NCI-H524 treated with DMSO at 0.1 percent for 48 hours (cell line): ENCODE results near the gene ZC3H18.
A peak's percentile ranks its signal among the peaks of the same experiment; 100 is the strongest.
"Not testable (repeated sequence)": the region's sequence is repeated elsewhere in the genome, so short reads cannot be mapped to it uniquely, and the experiment has no call there.

Experiments
- DNase-seq: peaks from one replicate; lab custom pipeline; 2025; lab: John Stamatoyannopoulos, UW

The ZC3H18 gene

DNA sequence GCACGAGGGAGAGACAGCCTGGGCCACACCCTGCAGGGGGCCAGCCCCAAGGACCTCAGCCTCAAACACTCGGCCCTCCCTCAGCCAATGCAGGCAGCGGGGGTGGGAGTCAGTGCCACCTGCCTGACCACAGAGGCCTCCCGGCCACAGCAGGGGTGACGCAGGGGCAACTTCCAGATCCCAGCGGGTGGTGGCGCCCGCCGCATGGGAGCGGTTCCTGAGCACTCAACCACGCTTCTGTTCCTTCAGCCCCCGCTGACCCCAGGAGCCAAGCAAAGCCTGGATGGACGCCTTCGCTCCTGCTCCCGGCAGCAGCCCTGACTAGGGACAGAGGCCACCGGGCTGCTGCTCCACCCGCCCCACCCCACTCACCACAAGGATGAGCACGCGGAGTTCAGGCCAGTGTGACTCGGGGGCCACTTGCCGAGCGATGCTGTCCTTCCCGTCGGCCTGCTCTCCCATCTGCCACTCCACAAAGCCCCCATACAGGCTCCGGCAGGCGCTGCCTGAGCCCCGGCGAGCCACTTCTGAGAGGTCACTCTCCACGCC lies 85.6 kb downstream of the ZC3H18 start:
- no peak for DNase-seq

DNA sequence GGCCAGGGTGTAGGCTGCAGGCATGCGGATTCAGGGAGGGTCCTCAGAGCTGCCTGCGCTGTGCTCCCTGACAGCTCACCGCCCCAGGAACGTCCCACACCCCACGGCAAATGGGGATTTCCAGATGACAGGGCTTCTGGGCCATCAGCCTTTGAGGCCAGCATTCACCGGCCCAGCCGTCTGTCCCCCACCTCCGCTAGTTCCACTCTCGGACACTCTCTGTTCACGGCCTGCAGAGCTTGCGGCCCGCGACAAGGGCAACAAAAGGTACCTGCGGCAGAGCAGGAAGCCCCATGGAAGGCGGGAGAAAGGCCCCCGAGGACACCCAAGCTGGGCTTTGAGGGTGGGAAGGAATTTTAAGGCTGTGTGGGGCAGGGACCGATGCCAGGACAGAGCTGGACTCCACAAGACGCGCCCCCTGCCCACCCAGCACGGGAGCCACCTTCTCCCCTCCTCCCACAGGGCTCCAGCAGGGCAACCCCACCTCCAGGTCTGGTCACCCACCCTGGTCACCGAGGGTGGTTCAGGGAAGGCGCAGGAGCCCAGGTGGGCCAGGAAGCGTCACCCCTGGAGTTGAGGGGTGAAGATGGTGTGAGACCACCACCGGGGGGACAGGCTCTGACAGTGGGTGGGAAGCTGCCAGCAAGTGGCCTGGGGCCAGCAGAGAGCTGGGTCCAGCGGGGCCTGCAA lies 86.2 kb downstream of the ZC3H18 start:
- no peak for DNase-seq

DNA sequence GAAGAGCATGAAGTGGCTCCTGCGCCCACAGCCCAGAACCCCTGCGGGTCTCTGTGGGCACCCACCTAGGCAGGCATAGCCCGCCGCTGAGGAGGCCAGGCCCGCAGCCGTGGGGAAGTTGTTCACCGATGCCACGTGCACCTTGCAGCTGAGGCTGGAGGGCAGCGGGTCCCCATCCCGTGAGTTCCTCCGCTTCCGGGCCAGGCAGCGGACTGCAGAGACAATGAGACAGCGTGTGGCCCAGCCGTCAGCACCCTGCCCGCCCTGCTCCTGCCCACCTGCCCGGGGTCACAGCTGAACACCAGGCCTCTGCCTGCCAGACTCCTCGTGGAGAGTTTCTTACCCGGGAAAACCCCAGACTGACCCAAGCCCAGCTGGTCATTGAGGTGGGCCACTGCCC lies 87.2 kb downstream of the ZC3H18 start:
- no peak for DNase-seq

- DNase-seq = no peak
Measured at GRCh38 chr16:88658714-88659113, 88.5 kb downstream of the ZC3H18 start.

- DNase-seq = no peak
Measured at GRCh38 chr16:88659160-88659559, 89.0 kb downstream of the ZC3H18 start.

GRCh38 chr16:88661468-88661867 lies 91.3 kb downstream of the ZC3H18 start:
- DNase-seq = no peak

DNA sequence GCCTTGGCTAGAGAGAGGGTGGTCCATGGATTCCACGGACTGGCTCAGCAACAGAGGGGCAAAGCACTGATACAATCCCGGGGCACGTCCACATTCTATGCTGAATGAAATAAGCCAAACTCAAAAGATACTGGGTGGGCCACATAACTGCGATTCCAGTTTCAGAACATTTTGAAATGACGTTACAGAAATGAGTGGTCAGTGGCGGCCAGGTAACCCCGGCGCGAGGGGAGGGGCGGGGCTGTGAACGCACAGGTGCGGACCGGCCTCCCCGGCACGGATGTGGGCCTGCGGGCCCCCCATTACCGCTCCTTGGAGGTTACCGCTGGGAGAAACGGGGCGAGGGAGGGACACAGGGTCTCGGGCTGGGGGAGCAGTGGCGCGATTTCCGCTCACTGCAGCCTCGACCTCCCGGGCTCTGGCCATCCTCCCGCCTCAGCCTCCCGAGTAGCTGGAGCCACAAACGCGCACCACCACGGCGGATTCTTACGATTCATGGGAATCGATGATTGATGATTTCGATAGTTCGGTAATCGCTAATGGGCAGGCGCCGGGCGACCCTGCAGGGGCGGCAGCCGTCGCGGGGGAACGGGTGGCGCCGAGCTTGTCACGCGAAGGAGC lies 92.1 kb downstream of the ZC3H18 start:
- no peak for DNase-seq

GRCh38 chr16:88662843-88663606 lies 92.8 kb downstream of the ZC3H18 start, which contains the start of gene MVD:
Gene MVD, minus strand, starts transcription at chr16:88663091. Its CDS starts 11 bp downstream, at chr16:88663080.
- DNase-seq = peak; percentile 80

DNA sequence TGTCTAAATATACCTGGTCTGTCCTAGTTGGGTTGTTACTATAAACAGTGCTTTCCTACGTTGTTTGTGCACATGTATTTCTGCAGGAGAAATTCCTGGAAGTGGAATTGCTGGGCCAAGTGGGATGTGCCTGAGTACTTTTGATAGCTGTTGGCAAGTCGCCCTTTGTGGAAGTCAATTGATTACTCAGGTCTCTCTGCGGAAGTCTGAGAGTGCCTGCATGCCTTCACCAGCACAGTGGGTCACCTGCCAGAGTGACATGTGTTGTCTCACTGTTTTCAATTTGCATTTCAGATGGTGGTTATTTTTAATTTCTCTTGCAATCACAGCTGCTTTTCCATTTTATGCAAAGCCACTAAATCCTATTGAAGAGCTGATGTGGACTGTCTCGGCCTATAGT lies 94.9 kb downstream of the ZC3H18 start:
- DNase-seq = no peak

DNA sequence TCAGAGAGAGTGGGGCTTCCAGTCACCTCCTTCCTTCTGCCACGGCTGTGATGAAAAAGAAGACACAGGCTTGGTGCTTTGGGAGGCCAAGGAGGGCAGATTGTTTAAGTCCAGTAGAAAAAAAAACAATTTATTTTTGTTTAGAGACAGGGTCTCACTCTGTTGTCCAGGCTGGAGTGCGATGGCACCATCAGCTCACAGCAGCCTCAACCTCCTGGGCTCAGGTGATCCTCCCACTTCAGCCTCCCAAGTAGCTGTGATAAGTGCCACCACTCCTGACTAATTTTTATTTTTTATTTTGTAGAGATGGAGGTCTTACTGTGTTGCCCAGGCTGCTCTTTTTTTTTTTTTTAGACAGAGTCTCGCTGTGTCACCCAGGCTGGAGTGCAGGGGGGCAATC lies 95.4 kb downstream of the ZC3H18 start:
- no peak for DNase-seq

- no peak for DNase-seq
Measured at GRCh38 chr16:88667461-88667860, 97.3 kb downstream of the ZC3H18 start.

- DNase-seq = not testable (repeated sequence)
Measured at GRCh38 chr16:88669493-88669892, 99.3 kb downstream of the ZC3H18 start.

GRCh38 chr16:88669980-88670379 lies 99.8 kb downstream of the ZC3H18 start:
- no peak for DNase-seq

DNA sequence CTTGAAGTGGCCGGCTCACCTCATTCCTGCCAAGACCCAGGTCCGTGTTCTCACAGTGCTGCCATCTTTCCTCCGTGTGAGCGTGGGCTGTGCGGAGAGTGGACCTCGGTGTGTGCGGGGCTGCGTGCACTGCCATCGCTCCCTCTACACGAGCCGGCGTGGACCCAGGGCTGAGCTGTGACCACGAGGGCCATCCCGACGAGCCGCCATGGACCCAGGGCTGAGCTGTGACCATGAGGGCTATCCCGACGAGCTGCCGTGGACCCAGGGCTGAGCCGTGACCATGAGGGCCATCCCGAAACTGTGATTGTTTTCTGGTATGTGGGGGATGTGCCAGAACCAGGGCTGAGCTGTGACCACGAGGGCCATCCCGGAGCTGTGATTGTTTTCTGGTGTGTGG lies 101.6 kb downstream of the ZC3H18 start:
- DNase-seq = no peak

DNA sequence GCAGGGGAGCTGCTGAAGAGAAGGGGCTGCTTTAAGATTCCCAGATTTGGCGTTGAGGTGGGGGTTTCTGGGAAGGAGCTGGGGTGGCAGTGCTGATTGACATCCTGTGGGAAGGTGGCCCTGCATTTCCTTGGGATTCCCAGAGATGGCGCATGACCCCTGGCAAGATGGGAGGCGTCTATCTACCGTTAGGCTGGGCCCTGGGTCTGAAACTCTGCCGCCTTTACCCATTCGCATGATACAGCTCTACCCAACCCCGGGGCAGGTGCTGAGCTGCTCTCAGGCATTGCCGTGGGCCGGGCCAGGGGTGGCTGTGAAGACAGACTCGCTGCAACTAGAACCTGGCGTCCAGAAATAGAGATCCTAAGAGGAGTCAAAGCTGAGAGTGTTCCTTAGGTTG lies 102.6 kb downstream of the ZC3H18 start:
- DNase-seq = no peak

DNA sequence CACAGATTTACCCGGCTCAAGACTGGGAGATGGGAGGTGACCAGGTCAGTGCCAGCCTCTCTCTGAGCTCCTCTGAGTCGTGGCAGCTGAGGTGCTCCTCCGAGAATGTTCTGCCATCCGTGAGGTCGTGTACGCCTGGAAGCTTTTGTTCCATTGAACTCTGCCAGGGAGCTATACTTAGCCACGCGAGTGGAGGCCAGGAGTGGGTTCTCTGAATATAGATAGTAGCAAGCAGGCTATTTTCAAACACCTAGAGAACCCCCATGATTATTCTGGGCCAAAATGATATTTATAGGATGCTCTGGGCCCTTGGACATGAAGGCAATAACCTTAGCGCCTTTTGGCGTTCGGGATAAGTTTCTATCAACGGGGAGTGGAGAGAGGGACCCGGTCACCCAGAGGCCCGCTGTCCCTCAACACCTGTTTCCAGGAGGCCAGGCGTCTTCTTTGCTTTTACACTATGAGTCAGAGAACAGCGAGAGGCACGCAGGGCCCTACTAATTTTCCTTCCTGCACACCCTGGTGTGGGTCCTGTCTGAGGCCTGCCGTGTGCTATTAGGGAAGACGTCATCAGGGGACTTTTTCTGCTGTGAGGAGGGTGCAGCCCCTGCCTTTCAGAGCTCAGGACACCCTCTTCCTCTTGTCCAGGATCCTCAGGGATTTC lies 103.6 kb downstream of the ZC3H18 start:
- no peak for DNase-seq

- no peak for DNase-seq
Measured at GRCh38 chr16:88676502-88677242, 106.5 kb downstream of the ZC3H18 start.

GRCh38 chr16:88677721-88678120 lies 107.5 kb downstream of the ZC3H18 start:
- no peak for DNase-seq

DNA sequence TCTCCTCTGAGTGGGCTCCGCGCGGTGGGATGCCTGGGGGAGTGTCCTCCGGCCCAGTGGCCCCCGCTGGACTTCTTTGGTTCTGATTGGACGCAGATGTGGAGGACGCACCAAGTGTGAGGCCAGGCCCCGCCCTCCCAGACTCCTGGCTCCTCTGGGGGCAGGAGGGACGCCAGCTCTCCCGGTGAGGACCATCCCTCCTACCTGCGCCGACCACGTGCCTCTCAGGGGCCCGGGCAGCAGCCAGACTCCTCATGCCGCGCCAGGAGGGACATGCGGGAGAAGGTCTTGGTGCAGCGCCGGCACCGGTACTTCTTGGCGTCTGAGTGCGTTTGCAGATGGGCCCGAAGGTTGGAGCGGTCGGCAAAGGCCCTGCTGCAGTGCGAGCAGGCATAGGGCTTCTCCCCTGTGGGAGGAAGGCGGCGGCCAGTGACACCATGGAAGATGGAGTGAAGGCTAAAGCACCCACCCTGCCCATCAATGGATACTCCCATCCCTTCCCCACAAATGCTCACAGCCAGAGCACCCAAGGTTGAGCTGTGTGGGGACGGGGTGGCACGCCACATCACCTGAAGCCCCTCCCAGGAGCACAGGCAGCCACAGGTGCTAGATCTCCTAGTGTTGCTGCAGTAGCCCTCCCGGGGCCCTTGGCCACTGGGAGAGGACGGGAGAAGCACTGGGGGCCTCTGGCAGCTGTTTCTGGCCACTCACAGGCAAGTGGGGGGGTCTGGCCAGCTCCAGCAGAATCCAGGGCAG lies 108.2 kb downstream of the ZC3H18 start:
- DNase-seq = no peak

- no peak for DNase-seq
Measured at GRCh38 chr16:88680554-88681083, 110.4 kb downstream of the ZC3H18 start.
